CD4-positive, alpha-beta T cell treated with Interleukin-15 for 4 hours (primary cell): ENCODE results near the gene TNFAIP3.

Experiments
- DNase-seq: peaks from one replicate; pipeline ENCODE4 v3.0.0-alpha.2; 2020; ENCODE audit warnings: low spot score

TNFAIP3 gene

DNA sequence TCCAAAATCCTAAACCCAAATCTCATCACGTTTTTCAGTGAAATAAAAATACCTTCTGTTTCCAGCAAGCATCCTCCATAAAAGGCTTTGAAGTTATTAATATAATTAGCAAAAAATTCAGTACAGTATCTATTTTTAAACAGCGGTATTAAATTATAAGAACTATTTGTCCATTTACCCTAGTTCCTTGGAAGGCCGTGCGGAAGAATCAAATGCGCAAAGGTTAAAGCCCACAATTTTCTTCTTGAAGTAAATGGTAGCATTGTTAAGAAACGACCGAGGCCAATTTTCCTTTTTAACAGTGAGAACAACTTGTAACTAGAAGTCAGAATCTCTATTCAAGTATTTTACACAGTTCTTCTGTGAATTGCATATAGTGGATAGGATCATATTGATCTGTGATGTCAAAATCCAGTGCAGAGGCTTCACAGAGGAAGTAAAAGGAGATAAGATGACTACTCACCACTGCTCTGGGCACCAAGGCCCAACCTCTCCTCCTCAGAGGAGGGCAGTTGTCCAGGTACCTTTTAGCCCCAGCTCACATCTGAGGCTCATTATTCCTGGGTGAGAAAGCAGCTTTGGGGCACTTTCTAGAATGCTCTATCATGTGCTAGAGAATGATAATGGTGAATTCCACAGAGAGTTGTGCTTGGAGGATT lies 36.3 kb downstream of the TNFAIP3 start:
- no peak for DNase-seq

DNA sequence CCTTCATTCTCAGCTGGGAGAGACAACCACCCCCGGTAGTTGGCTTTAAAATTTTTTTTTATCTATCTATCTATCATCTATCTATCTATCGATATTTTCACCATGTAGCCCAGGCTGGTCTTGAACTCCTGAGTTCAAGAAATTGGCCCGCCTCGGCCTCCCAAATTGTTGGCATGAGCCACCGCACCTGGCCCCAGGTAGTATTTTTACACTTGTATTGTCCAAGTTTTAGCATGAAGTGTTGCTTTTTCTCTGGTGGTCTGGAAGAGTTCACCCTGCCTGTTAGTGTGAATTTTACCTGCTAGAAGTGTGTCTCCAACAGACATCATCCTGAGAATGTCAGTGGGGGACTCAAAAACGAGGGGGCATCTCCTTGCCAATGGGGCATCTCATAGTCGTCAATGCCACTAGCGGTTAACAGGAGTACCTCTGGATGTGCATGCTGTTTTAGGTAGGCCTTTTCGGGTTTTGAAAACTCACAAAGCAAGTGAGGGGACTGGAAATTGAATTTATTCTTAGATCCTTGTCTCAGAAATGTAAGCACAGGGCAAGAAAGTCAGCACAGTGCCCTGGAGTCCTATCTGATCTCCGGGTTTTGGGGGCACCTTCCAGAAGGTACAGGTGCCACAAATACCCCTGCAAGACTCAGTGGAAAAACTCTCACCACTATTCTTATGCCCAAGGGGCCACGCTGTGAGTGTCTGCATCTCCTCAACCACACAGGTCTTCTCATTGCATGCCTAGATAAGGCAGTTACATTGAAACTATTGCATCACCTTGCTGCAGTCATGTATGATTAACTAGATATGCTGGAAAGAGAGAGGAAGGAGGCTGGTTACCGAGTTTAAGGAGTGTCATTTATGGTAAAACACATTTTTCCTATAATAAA lies 37.1 kb downstream of the TNFAIP3 start:
- no peak for DNase-seq

GRCh38 chr6:137904822-137905617 lies 38.0 kb downstream of the TNFAIP3 start:
- peak; percentile 52 for DNase-seq

GRCh38 chr6:137906020-137906472 lies 39.0 kb downstream of the TNFAIP3 start:
- DNase-seq = no peak

DNA sequence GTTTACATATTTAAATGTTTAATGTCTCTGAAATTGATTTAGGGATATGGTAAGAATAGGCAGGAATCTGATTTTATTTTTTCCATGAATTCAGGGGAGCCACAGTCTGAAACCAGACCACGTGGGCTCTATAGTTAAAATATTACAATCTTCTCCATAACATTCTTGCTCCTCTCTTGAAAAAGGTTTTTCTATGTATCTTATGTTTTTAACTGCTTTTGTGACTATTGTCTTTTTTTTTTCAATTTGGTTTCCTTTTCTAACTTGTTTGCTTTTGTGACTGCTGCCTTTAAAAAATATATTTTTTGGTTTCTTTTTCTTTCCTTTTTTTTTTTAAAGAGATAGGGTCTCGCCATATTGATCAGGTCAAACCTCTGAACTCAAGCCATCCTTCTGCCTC lies 40.1 kb downstream of the TNFAIP3 start:
- DNase-seq = no peak

DNA sequence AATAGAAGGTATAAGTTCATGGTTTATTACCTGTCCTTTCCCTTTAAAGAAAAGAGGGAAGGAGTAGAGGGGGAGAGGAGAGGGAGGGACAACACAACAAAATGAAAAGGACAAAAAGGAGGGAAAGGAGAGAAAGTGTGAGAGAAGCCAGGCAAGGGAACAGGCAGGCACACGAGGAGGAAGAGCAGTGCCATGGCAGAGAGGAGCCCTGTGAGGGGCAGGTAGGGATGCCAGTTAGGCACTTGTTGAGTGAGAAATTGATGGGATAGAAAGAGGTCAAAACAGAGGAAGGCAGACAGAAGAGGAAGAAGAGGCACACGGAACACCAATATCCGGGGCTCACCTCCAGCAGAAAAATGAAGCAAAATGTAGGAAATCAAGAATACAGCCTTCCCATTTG lies 42.5 kb downstream of the TNFAIP3 start:
- no peak for DNase-seq

- no peak for DNase-seq
Measured at GRCh38 chr6:137910424-137910834, 43.4 kb downstream of the TNFAIP3 start.

- DNase-seq = no peak
Measured at GRCh38 chr6:137910843-137911456, 43.9 kb downstream of the TNFAIP3 start.

DNA sequence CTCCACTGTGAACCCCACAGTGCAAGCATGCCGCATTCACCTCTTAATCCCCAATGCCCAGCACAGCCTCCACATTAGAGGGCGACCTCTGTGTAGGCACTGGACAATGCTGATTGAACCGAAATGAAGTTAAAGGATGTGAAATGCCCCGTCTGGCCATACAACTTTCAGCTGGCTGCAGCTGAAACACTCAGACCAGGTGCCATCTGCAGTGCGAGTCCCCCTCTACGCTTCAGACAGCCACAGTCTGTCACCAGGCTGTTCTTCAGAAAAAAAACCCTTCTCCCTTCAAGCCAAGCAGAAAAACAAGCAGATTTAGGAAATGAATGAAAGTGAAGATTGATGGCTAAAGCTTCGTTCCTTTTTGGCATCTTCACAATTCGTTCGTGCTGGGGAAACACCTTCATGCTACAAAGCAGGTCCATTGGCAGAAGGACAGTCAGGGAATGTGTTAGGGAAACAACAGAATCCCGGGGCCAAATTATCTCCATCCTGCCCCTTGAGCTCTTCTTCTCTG lies 44.7 kb downstream of the TNFAIP3 start:
- DNase-seq = no peak

- no peak for DNase-seq
Measured at GRCh38 chr6:137912813-137913212, 45.8 kb downstream of the TNFAIP3 start.

DNA sequence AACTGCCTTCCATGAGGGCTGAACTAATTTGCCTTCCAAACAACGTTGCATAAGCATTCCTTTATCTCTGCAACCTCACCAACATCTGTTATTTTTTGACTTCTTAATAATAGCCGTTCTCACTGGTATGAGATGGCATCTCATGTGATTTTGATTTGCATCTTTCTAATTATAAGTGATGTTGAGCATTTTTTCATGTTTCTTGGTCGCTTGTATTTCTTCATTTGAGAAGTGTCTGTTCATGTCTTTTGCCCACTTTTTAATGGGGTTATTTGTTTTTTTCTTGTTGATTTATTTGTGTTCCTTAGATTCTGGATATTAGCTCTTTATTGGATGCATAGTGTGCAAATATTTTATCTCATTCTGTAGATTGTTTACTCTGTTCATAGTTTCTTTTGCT lies 46.4 kb downstream of the TNFAIP3 start:
- DNase-seq = no peak

DNA sequence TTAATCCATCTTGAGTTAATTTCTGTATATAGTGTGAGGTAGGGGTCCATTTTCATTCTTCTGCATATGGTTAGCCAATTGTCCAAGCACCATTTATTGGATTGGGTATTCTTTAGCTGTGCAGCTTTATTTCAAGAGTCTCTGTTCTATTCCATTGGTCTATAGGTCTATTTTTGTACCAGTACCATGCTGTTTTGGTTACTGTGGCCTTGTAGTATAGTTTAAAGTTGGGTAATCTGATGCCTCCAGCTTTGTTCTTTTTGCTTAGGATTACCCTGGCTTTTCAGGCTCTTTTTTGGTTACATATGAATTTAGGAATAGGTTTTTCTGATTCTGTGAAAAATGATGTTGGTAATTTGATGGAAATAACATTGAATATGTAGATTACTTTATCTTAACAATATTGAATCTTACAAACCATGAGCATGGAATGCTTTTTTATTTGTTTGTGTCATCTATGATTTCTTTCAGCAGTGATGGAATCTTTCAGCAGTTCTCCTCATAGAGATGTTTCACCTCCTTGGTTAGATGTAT lies 47.0 kb downstream of the TNFAIP3 start:
- DNase-seq = no peak

- DNase-seq = no peak
Measured at GRCh38 chr6:137914530-137915193, 47.6 kb downstream of the TNFAIP3 start.

- no peak for DNase-seq
Measured at GRCh38 chr6:137915790-137916189, 48.7 kb downstream of the TNFAIP3 start.

- no peak for DNase-seq
Measured at GRCh38 chr6:137917551-137918325, 50.7 kb downstream of the TNFAIP3 start.

DNA sequence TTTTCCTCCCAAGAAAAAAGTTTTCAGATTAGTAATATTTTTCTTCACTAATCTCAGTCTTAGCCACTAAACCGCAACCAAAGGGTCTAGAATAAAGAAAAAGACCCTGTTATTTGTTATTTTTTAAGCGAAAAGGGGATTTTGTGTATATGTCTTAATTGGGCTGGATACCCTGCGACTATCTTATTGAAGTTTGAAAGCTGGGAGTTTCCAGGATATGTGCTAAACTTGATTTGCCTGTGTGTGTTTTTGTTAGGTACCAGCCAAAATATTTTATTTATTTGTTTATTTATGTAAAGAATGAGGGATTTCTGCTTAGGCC lies 52.4 kb downstream of the TNFAIP3 start:
- DNase-seq = no peak

DNA sequence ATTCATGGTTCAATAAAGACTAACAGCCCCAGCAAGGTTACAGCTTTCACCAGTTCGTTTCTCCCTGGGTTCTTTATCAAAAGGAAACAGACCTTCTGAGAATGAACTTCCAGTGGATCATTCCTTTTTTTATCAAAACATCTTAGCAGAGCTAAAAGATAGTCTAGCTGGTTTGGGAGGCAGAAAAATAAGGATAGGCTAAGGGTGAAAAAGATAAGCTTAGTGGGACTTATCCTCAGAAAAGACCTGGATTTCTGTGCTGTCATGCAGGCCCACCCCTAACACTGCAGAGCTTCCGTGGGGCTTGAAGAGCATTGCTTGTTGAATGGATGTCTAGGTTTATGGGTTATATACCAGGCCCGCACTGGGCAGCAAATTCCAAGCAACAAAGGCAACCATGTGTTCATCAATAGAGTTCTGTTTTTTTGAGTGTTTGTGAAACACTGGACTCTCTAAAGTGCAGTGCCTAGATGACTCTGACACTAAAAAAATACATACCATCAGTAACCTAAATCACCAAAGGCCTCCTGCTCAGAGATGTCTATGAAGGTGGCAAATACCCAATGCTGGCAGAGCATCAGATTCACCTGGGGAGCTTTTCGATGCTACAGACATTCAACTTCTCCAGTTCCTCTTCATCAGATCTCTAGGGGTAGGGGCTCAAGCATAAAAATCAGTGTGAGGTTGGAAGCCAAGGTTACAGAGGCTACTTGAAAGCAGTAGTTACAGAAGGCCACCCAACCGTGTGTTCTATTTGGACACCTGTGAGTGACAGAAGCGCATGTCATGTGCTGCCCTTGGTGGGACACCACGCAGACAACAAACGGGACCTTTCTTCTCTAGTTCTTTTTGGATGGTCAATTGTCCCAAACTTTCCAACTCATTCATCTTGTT lies 53.0 kb downstream of the TNFAIP3 start:
- DNase-seq = no peak

DNA sequence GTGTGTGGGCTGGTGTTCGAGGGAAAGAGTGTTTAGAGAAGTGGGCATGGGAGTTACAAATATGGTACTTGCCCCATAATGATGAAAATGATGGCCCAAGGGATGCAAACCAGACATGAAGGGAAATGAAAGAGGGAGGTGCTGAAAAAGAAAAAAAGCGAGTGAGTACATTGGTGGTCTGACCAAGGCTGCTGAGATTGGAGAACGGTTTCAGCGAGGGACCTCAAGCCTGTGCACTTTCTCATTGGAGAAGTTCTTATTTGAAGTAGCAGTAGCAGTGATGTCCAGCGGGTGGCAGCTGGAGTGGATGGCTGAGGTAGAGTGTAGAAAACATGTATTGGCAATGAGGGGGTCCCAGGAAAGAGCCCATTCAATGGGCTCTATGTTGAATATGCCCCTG lies 54.8 kb downstream of the TNFAIP3 start:
- no peak for DNase-seq

- no peak for DNase-seq
Measured at GRCh38 chr6:137923866-137924653, 57.0 kb downstream of the TNFAIP3 start.
